Keratinocyte (primary cell): ENCODE results near the gene SCMH1.

ENCODE experiments used
- EZH2 ChIP-seq: IDR thresholded peaks from one replicate; pipeline ENCODE4 v1.6.1; 2012; ENCODE audit warnings: inconsistent platforms, mild to moderate bottlenecking, low read length, moderate library complexity
- TF ChIP-seq, protein P1 (sequence below), 3 experiments: IDR thresholded peaks in 1 of 3; conservative IDR thresholded peaks in 1 of 3; optimal IDR thresholded peaks in 1 of 3; 2 replicates in 2 of 3; 3 replicates in 1 of 3; pipeline versions ENCODE3 to v1.5.1; 2011; ENCODE audit warnings: low read length in 3 of 3, mild to moderate bottlenecking in 3 of 3, moderate library complexity in 2 of 3, control low read depth in 1 of 3, inconsistent platforms in 1 of 3; ENCODE audit not compliant: insufficient read depth in 2 of 3; ENCODE audit errors: extremely low read depth in 1 of 3

DNA sequence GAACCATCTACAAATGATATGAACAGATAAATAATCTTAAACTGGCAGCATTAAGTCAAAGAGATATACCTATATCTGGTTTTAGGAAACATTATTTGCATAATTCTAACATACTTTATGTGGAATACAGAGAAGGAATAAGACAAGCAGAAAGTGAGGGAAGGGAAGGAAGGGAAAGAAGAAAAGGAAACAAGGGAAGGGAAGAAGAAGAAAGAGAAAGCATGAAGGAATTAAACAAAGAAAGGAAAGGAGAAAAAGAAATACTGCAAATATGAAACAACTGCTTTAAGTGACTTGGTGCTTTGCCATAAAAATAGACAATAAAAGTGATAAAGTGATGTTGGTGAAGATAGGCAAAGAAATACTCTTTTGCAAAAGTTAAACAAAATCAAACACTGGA, 20.1 kb downstream of the SCMH1 start:
- TF ChIP-seq, protein P1, sequence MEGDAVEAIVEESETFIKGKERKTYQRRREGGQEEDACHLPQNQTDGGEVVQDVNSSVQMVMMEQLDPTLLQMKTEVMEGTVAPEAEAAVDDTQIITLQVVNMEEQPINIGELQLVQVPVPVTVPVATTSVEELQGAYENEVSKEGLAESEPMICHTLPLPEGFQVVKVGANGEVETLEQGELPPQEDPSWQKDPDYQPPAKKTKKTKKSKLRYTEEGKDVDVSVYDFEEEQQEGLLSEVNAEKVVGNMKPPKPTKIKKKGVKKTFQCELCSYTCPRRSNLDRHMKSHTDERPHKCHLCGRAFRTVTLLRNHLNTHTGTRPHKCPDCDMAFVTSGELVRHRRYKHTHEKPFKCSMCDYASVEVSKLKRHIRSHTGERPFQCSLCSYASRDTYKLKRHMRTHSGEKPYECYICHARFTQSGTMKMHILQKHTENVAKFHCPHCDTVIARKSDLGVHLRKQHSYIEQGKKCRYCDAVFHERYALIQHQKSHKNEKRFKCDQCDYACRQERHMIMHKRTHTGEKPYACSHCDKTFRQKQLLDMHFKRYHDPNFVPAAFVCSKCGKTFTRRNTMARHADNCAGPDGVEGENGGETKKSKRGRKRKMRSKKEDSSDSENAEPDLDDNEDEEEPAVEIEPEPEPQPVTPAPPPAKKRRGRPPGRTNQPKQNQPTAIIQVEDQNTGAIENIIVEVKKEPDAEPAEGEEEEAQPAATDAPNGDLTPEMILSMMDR (optimal IDR thresholded peaks at IDR 0.05 in 1 of 3, IDR thresholded peaks at IDR 0.05 in 1 of 3, conservative IDR thresholded peaks at IDR 0.05 in 1 of 3; ENCODE audit: extremely low read depth in 1 of 3, insufficient read depth in 2 of 3, low read length in 3 of 3) = no peak
- TF ChIP-seq EZH2 = no peak
